HG03460 (cell line): ENCODE data around the gene CTNND2.
"Not testable (repeated sequence)": the region's sequence is repeated elsewhere in the genome, so short reads cannot be mapped to it uniquely, and the experiment has no call there.

Experiments used
- ATAC-seq: cut with Tn5 transposase; IDR thresholded peaks from one replicate; pipeline ENCODE4 v1.9.1; 2021; ENCODE audit not compliant: unreplicated experiment

The CTNND2 gene

DNA sequence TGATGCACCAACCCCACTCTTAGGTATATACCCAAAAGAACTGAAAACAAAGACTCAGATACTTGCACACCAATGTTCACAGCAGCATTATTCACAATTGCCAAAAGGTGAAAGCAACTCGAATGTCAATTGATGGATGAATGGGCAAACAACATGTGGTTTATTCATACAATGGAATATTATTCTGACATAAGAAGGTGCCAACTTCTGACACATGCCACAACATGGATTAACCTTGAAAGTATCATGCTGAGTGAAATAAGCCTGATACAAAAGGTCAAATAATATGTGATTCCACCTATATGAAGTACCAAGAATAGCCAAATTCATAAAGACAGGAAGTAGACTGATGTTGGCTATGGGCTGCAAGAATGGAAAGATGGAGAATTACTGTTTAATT is 35.0 kb downstream of the CTNND2 start:
- no peak for ATAC-seq

GRCh38 chr5:11863911-11864310 is 40.3 kb downstream of the CTNND2 start:
- no peak for ATAC-seq

- ATAC-seq: no peak
Observed at GRCh38 chr5:11857391-11857790, 46.9 kb downstream of the CTNND2 start.

- ATAC-seq: no peak
Observed at GRCh38 chr5:11854936-11855335, 49.3 kb downstream of the CTNND2 start.

- ATAC-seq: no peak
Observed at GRCh38 chr5:11853796-11854195, 50.5 kb downstream of the CTNND2 start.

- no peak for ATAC-seq
Observed at GRCh38 chr5:11853140-11853539, 51.1 kb downstream of the CTNND2 start.

DNA sequence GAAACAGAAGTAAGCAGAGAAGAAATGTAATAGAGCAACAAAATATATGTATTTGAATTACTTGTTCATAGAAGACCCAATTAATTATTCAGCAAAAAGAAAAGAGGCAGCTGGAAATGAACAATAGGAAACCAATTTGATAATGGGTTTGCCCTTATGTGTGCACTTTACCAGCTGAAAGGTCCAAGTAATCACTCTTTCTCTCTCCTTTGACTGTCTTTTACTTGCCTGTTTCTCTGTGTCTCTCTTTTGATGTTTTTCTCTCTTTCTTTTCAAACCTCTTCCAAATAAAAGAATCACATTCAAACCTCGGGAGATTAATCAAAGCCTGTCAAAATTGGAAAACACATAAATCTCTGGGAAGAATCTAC is 51.5 kb downstream of the CTNND2 start:
- no peak for ATAC-seq

GRCh38 chr5:11851965-11852716 is 52.1 kb downstream of the CTNND2 start:
- no peak for ATAC-seq

DNA sequence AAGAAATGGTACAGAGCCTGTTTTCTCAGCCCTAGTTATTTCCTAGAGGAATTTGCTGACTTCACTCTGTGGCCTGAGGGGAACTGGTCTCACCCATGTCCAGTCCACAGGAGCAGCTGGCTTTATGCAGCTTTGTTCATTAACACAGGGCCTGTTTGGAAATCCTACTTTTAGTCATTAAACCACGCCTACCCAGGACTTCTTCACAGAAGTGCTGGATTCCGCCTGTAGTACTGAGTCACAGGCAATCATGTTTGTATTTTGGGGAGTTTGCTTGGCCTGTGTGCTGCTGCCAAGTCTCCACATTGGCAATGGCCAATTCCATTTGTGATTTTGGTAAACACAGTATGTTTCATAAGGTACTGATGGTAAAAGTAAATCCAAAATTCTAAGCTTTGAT is 52.8 kb downstream of the CTNND2 start:
- no peak for ATAC-seq

DNA sequence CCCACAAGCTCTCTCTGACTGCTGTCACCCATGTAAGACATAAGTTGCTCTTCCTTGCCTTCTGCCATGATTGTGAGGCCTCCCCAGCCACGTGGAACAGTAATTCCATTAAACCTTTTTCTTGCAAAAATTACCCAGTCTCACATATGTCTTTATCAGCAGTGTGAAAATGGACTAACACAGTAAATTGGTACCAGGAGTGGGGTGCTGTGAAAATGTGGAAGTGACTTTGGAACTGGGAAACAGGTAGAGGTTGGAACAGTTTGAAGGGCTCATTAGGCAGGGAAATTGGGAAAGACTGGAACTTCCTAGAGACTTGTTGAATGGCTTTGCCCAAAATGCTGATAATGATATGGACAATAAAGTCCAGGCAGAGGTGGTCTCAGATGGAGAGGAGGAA is 75.7 kb downstream of the CTNND2 start:
- not testable (repeated sequence) for ATAC-seq

- ATAC-seq: no peak
Observed at GRCh38 chr5:11822598-11822997, 81.6 kb downstream of the CTNND2 start.

DNA sequence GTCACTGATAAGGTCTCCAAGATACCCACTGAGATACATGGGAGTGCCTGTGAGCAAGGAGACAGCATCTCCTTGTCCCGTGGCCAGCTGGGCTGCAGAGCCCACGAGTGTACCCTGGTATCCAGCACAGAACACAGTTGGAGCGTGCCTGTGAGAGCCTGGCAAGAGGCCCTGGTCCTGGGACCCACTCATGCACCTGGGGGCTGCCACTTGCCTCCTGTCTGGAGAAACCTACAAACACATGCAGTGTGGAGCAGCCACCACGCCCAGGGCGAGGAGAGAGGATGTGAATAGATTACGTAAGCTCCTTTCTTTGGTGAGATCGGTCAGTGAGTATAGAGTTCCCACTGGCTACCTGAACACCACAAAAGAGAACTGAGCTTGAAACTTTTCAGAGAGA is 88.3 kb downstream of the CTNND2 start:
- no peak for ATAC-seq

DNA sequence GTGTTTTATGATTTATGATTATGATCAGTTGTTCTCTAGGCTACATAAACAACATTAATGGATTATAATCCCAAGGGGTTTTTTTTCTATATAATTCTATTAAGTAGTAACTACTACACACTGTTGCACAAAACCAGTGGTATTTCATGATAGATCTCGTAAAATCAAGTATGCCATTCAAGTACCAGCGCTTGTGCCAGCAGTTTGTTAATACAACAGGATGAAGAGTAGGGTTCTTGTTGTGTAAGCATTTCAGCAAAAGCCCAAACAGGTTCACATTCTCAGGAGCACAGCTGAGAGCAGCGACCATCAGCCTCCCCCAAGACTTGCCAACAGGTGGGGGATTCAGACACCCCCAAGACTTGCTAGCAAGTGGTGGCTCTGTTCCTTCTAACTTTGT is 88.8 kb downstream of the CTNND2 start:
- ATAC-seq: no peak

DNA sequence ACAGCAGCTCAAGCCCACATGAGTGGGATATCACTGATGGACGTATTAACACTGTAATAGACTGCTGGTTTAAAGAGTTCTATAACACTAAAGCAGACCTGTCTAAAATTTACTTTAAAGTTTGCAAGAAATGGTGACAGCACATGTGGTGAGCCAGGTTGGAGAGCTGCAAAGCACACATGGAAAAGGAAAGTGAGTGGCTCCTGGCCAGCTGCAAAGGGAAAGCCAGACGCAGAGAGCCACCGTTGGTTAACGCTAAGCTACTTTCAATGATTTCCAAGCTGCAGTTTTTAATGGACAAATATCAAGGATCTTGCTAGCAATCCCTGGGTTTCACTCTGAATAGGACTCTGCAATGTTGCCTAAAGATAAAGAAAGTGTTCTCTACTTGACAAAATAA is 89.9 kb downstream of the CTNND2 start:
- no peak for ATAC-seq

GRCh38 chr5:11809407-11809806 is 94.8 kb downstream of the CTNND2 start:
- no peak for ATAC-seq

DNA sequence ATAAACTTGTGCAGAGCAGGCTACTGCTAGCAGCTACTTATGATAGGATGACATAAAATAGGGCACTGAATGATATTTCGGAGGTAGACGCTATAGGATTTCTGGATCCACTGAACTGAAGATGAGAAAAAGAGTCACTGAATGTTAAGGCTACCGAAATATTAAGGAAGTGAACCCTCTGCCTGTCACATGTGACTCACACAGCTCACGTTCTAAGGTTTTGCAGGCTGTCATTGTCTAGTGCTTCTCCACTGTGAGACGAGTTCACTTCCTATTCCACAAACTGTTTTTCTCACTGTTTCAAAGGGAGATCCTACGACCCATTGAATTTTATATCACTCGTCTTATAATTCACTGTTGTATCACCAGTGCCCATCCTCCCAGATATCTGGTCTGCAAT is 100.8 kb downstream of the CTNND2 start:
- no peak for ATAC-seq

DNA sequence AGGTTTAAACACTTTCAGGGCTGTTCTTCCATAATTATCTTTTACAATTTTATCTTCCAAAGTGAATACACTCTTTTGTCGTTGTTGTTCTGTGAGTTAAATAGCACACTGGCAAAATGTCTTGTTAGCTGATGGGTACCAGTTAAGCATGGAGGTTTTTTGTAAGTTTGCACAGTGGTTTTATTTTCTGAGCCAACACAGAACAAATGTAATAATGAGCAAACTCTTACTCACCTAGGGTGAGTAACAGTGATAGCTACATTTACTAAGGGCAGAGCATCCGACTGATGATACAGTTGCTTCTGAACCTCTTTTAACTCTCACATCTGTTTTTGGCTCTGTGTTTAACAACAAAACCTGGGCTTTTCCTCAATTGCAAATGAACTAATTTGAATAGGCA is 103.2 kb downstream of the CTNND2 start:
- ATAC-seq: no peak

GRCh38 chr5:11797132-11797531 is 107.1 kb downstream of the CTNND2 start:
- no peak for ATAC-seq

- no peak for ATAC-seq
Observed at GRCh38 chr5:11793396-11793795, 110.8 kb downstream of the CTNND2 start.

- ATAC-seq: no peak
Observed at GRCh38 chr5:11792621-11793020, 111.6 kb downstream of the CTNND2 start.

- ATAC-seq: no peak
Observed at GRCh38 chr5:11791792-11792191, 112.5 kb downstream of the CTNND2 start.

- ATAC-seq: no peak
Observed at GRCh38 chr5:11790201-11790600, 114.0 kb downstream of the CTNND2 start.

DNA sequence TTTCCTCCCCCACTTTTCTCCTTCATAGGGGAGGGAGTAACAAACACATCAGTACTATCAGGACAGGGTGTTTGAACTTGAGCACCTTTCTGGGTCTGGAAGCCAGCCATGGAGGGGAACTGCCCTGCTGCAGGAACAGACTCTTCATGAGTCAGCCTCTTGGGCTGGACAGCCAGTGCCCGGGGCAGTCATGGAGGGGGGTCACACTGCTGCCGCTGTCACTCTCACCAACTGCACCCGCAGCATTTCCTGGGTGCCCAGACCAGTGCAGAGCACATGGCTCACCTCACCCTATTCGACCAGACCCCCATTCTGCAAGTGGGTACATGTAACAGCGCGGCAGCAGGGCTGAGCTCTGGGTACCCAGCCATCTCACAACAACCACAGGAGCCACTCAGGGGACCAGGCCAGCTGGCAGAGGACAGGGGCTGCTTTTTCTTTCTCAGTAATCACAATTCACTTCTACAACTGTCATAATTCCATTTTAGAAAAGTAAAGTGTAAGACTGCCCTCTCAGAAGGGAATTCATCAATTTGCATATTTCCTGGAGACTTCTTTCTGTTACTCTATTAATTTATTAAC is 118.4 kb downstream of the CTNND2 start:
- no peak for ATAC-seq
